GM18870 (cell line): ENCODE data around the gene DRICH1.
"Not testable (repeated sequence)": the region's sequence is repeated elsewhere in the genome, so short reads cannot be mapped to it uniquely, and the experiment has no call there.

ENCODE experiments used
- ATAC-seq: cut with Tn5 transposase; IDR thresholded peaks from one replicate; pipeline ENCODE4 v1.9.1; 2021; ENCODE audit warnings: moderate library complexity; ENCODE audit not compliant: unreplicated experiment

DRICH1 gene

GRCh38 chr22:23651676-23652075 lies 19.6 kb upstream of the DRICH1 start:
- no peak for ATAC-seq

GRCh38 chr22:23649071-23649501 lies 17.0 kb upstream of the DRICH1 start:
- ATAC-seq, result no peak

GRCh38 chr22:23646526-23646925 lies 14.4 kb upstream of the DRICH1 start:
- ATAC-seq, result not testable (repeated sequence)

GRCh38 chr22:23640206-23640605 lies 8.1 kb upstream of the DRICH1 start:
- ATAC-seq, result not testable (repeated sequence)

- ATAC-seq, result no peak
Measured at GRCh38 chr22:23639661-23640060, 7.5 kb upstream of the DRICH1 start.

GRCh38 chr22:23638611-23639010 lies 6.5 kb upstream of the DRICH1 start:
- no peak for ATAC-seq

GRCh38 chr22:23635291-23635690 lies 3.2 kb upstream of the DRICH1 start:
- not testable (repeated sequence) for ATAC-seq

GRCh38 chr22:23628056-23628743 lies 3.9 kb downstream of the DRICH1 start:
- ATAC-seq, result not testable (repeated sequence)

- ATAC-seq, result not testable (repeated sequence)
Measured at GRCh38 chr22:23627401-23628055, 4.6 kb downstream of the DRICH1 start.

GRCh38 chr22:23626286-23626975 lies 5.7 kb downstream of the DRICH1 start:
- no peak for ATAC-seq

GRCh38 chr22:23622634-23623033 lies 9.5 kb downstream of the DRICH1 start:
- no peak for ATAC-seq

- ATAC-seq, result not testable (repeated sequence)
Measured at GRCh38 chr22:23621916-23622315, 10.2 kb downstream of the DRICH1 start.

GRCh38 chr22:23621082-23621780 lies 10.9 kb downstream of the DRICH1 start:
- no peak for ATAC-seq

GRCh38 chr22:23613193-23613972 lies 18.7 kb downstream of the DRICH1 start:
- no peak for ATAC-seq

- ATAC-seq, result no peak
Measured at GRCh38 chr22:23609983-23610781, 21.9 kb downstream of the DRICH1 start.

GRCh38 chr22:23608583-23608982 lies 23.5 kb downstream of the DRICH1 start:
- ATAC-seq, result no peak

- no peak for ATAC-seq
Measured at GRCh38 chr22:23606204-23607131, 25.7 kb downstream of the DRICH1 start.

- ATAC-seq, result no peak
Measured at GRCh38 chr22:23604939-23605712, 27.0 kb downstream of the DRICH1 start.
